ENCODE results near the gene CTNS. TPM values are rescaled to one million over a fixed set of nuclear protein-coding genes. Genes with fewer than 3 reads are reported as not detected.

The CTNS gene
- total and polyA plus RNA-seq, 9 donors, result 10.1 to 23.3 (median 14.5) TPM

DNA sequence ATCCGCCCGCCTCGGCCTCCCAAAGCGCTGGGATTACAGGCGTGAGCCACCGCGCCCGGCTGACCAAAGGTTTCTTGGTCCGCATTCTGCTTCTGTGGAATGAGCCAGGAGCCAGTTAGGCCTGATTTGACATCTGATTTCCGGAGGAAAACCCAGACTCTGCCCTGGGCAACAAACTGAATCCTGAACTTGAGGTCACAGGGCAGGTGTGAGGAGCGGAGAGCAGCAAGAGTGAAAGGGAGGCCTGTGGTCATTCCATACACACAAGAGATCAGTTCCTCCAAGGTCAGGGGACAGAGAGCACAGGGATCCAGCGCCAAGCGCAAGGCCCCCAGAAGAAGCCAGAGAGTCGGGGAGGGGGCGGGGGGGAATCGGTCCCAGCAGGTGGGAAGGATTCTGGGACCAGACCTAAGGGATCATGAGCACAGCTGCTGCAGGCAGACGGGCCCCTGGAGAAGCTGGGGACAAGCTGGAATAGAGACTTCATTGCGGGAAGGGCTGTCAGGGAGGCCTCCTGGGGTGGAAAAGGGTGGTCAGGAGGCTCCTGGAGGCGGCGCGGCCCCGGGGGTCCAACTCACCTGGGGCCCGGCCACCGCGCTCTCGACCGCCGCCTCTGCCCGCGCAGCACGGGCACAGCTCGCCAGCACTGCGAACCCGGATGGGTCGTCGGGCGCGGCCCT, 946 bp upstream of the CTNS start:
- Histone ChIP-seq H3K9me3 (no peaks in the 10 kb centered on the region), H3K27ac (peak overlapping the region in 1 of 2 donors; percentile 99), H3K27me3 (no peaks in the 10 kb centered on the region), H3K36me3 (no peaks in the 10 kb centered on the region), H3K4me1 (ENCODE audit: insufficient read depth) (peaks cover 15% of the 10 kb centered on the region), H3K4me3 (peak overlapping the region; percentile 85)
- intact Hi-C loops (cut with DNase I), result no loop called here
- peak in 1 of 5 donors; percentile 39 for DNase-seq
- WGBS, 3 donors, result 16 to 26% (median 20%) methylated on average over 31 to 38 of the region's 38 CpGs
- no peak for TF ChIP-seq POLR2A (IDR thresholded peaks at IDR 0.05)

DNA sequence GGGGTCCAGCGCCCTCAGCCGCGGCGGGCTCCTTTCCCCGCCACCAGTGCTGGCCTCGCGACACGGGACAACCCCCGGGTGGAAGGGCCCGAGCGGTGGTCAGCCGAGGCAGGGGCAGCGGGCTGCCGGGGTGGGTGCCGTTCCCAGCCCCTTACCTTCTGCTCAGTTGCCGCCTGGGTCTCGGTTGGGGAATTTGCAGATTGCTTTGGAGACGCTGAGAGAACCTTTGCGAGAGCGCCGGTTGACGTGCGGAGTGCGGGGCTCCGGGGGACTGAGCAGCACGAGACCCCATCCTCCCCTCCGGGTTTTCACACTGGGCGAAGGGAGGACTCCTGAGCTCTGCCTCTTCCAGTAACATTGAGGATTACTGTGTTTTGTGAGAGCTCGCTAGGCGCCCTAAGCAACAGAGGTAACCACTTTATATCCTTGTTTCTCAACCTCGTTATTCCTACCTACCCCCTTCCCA, 381 bp downstream of the CTNS start:
- peaks cover 22% of the 10 kb centered on the region for H3K4me1 ChIP-seq (ENCODE audit: insufficient read depth)
- intact Hi-C loops (cut with DNase I), result no loop called here
- no peaks in the 10 kb centered on the region for H3K36me3 ChIP-seq
- no peaks in the 10 kb centered on the region for H3K9me3 ChIP-seq
- TF ChIP-seq, protein P1, sequence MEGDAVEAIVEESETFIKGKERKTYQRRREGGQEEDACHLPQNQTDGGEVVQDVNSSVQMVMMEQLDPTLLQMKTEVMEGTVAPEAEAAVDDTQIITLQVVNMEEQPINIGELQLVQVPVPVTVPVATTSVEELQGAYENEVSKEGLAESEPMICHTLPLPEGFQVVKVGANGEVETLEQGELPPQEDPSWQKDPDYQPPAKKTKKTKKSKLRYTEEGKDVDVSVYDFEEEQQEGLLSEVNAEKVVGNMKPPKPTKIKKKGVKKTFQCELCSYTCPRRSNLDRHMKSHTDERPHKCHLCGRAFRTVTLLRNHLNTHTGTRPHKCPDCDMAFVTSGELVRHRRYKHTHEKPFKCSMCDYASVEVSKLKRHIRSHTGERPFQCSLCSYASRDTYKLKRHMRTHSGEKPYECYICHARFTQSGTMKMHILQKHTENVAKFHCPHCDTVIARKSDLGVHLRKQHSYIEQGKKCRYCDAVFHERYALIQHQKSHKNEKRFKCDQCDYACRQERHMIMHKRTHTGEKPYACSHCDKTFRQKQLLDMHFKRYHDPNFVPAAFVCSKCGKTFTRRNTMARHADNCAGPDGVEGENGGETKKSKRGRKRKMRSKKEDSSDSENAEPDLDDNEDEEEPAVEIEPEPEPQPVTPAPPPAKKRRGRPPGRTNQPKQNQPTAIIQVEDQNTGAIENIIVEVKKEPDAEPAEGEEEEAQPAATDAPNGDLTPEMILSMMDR (IDR thresholded peaks at IDR 0.05), result no peak
- no peak for TF ChIP-seq EP300 (IDR thresholded peaks at IDR 0.05)
- no peak for TF ChIP-seq POLR2A (IDR thresholded peaks at IDR 0.05)
- no peaks in the 10 kb centered on the region for H3K27me3 ChIP-seq
- H3K27ac ChIP-seq, result peak overlapping the region; percentile 32 to 99
- WGBS, 3 donors, result 1 to 2% (median 1%) methylated on average over 17 to 31 of the region's 31 CpGs
- no peak for DNase-seq
- H3K4me3 ChIP-seq, result peak overlapping the region; percentile 85

DNA sequence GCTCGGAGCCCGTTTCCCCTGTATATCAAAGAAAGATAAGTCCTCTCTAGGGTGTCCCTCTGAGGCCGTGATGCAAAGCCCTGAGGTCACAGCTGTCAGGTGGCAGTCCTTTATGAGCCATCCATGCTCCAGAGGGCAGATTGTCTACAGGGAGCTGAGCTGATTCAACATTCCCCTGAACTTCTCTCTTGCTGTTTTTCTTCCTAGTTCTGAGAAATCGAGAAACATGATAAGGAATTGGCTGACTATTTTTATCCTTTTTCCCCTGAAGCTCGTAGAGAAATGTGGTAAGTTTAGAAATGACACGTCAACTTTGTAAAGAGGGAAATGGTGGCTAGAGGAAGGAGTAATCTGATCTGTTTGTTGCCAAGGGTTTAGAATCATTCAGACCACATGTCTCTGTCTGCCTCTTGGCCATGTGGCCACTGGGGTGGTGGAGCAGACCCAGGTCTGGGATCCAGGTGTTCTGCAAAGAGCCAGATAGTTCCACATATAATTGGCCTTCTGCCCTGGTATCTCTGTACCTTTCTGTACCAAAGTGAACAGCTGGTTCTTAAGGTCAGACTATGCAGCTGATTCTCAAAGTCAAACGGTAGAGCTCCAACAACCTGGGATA, 3.5 kb downstream of the CTNS start:
- no peak for DNase-seq
- TF ChIP-seq, protein P1 (IDR thresholded peaks at IDR 0.05), result no peak
- TF ChIP-seq EP300 (IDR thresholded peaks at IDR 0.05), result no peak
- TF ChIP-seq POLR2A (IDR thresholded peaks at IDR 0.05), result no peak
- H3K27ac ChIP-seq, result peak overlapping the region in 1 of 2 donors; percentile 73
- no peaks in the 10 kb centered on the region for H3K36me3 ChIP-seq
- H3K4me3 ChIP-seq, result no peak overlapping the region
- H3K27me3 ChIP-seq, result no peaks in the 10 kb centered on the region
- H3K9me3 ChIP-seq, result no peaks in the 10 kb centered on the region
- H3K4me1 ChIP-seq (ENCODE audit: insufficient read depth), result peaks cover 14% of the 10 kb centered on the region
- WGBS, 3 donors, result 5 to 36% (median 11%) methylated on average over 7 of the region's 7 CpGs
- intact Hi-C loops (cut with DNase I), result no loop called here

DNA sequence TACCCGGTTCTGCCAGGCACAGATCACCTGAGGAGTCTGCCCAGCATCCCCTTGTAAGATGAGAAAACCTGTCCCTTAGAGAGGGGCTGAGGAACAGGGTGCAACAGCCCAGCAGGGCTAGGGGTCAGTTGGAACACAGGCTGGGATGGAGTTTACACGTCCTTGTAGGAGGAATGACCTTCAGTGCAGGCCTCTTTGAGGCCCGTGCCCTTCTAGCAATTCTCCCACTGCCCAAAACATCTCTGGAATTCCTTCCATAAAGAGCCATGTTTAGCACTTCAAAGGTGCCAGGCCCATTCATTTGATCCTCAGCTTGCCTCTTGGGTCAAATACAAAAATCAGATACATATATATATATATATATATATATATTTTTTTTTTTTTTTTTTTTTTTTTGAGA, 4.5 kb downstream of the CTNS start:
- TF ChIP-seq, protein P1 (IDR thresholded peaks at IDR 0.05), result no peak
- TF ChIP-seq EP300 (IDR thresholded peaks at IDR 0.05) (no peak), POLR2A (IDR thresholded peaks at IDR 0.05) (no peak)
- no peaks in the 10 kb centered on the region for H3K9me3 ChIP-seq
- intact Hi-C loops (cut with DNase I), result no loop called here
- H3K27me3 ChIP-seq, result no peaks in the 10 kb centered on the region
- no peak overlapping the region for H3K4me3 ChIP-seq
- H3K4me1 ChIP-seq (ENCODE audit: insufficient read depth), result peaks cover 13% of the 10 kb centered on the region
- peak overlapping the region in 1 of 2 donors; percentile 73 for H3K27ac ChIP-seq
- no peak for DNase-seq
- H3K36me3 ChIP-seq, result no peaks in the 10 kb centered on the region
- WGBS, 3 donors, result 25 to 33% (median 27%) methylated on average over 3 of the region's 3 CpGs
